Naive B cell (primary cell): ENCODE data around the gene CCDC85C. TPM values are rescaled to one million over a fixed set of nuclear protein-coding genes. Genes with fewer than 3 reads are reported as not detected.

Experiments used
- ATAC-seq, 2 donors: fragments of 150-1000 bp; cut with Tn5 transposase; 2 replicates each; pipeline ENCODE4 v1.10.0; 2021; ENCODE audit warnings: low read depth in 2 of 2, mild to moderate bottlenecking in 2 of 2, moderate library complexity in 2 of 2
- DNase-seq: peaks from one replicate; pipeline ENCODE4 v3.0.0; 2022
- H3K27ac Mint-ChIP-seq, 6 donors: one replicate each; pipeline ENCODE4 v1.8.0; 2020 to 2022; ENCODE audit warnings: mild to moderate bottlenecking in 6 of 6, mixed read lengths in 6 of 6, moderate library complexity in 5 of 6, inconsistent platforms in 2 of 6
- H3K27me3 Mint-ChIP-seq, 3 donors: one replicate each; pipeline ENCODE4 v1.8.0; 2021 to 2022; ENCODE audit warnings: mixed read lengths in 3 of 3, mild to moderate bottlenecking in 1 of 3
- H3K36me3 Mint-ChIP-seq, 2 donors: one replicate each; pipeline ENCODE4 v1.8.0; 2020 to 2022; ENCODE audit warnings: mixed read lengths in 2 of 2, inconsistent platforms in 1 of 2, mild to moderate bottlenecking in 1 of 2
- H3K4me1 Mint-ChIP-seq, 3 donors: one replicate each; pipeline ENCODE4 v1.8.0; 2020 to 2022; ENCODE audit warnings: mixed read lengths in 3 of 3, inconsistent platforms in 1 of 3, mild to moderate bottlenecking in 1 of 3, moderate library complexity in 1 of 3
- H3K4me3 Mint-ChIP-seq, 8 donors: one replicate each; pipeline ENCODE4 v1.8.0; 2020 to 2022; ENCODE audit warnings: mild to moderate bottlenecking in 8 of 8, mixed read lengths in 8 of 8, moderate library complexity in 8 of 8, inconsistent platforms in 2 of 8
- H3K9me3 Mint-ChIP-seq, 7 donors: one replicate each; pipeline ENCODE4 v1.8.0; 2020 to 2022; ENCODE audit warnings: mixed read lengths in 7 of 7, mild to moderate bottlenecking in 5 of 7, inconsistent platforms in 2 of 7, moderate library complexity in 1 of 7
- polyA plus RNA-seq, 6 donors: library from polyadenylated mRNA; unstranded; fragments of 300-500 nt; fragmentation: Illumina TruSeq; gene quantifications; one replicate each; pipeline ENCODE4 v1.2.3, GENCODE V29; 2021; ENCODE audit warnings: low read depth in 6 of 6

CCDC85C gene
- polyA plus RNA-seq = under 1 TPM; 0.05 to 0.28 (median 0.24) TPM

DNA sequence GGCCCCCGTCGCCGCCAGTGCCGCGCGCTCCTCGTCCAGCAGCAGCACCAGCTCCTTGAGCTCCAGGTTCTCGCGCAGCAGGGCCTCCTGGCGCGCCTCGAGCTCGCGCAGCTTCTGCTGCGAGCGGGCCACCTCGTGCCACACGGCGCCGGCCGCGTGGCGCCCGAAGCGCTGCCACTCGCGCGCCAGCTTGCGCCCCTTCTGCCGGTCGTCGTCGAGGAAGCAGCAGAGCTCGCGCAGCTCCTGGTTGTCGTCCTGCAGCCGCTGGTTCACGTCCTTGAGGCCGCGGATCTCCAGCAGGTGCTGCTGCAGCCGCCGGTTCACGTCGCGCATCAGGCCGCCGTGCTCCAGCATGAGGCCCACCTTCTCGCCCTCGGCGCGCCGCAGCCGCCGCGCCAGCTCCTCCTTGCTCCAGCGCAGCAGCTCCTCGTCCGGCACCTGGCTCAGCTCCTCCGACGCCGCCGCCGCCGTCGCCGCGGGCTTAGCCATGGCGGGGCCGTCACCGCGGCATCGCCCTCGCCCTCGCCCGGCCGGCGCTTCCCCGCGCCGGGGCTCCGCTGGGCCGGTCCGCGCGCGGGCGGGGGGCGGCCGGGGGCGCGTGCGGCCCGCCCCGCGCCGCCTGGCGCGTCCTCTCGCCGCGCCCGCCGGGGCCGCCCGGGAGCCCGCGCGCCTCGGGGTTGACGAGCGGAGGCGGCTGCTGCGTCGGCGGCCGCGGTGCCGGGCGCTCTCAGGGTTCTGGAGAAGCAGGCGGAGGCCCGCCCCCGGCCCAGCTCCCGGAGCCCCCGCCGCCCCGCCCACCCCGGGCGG lies at the start of gene CCDC85C:
CCDC85C (minus strand) TSS at position 737 of the 807 bp plus-strand sequence; CDS start at position 489, 248 bp downstream.
- Mint-ChIP-seq H3K36me3 (no peaks in the 10 kb centered on the region), H3K27me3 (peaks cover 0 to 40% (median 4%) of the 10 kb centered on the region in 3 donors), H3K9me3 (no peaks in the 10 kb centered on the region), H3K4me1 (peaks cover 8 to 11% (median 8%) of the 10 kb centered on the region in 3 donors), H3K27ac (peak within 1 kb of the TSS in 3 of 6 donors; percentile 11 to 47 (median 15)), H3K4me3 (peak within 1 kb of the TSS; percentile 81 to 94 (median 92))
- peak; percentile 38 for DNase-seq
- peak; percentile 3 to 6 for ATAC-seq

DNA sequence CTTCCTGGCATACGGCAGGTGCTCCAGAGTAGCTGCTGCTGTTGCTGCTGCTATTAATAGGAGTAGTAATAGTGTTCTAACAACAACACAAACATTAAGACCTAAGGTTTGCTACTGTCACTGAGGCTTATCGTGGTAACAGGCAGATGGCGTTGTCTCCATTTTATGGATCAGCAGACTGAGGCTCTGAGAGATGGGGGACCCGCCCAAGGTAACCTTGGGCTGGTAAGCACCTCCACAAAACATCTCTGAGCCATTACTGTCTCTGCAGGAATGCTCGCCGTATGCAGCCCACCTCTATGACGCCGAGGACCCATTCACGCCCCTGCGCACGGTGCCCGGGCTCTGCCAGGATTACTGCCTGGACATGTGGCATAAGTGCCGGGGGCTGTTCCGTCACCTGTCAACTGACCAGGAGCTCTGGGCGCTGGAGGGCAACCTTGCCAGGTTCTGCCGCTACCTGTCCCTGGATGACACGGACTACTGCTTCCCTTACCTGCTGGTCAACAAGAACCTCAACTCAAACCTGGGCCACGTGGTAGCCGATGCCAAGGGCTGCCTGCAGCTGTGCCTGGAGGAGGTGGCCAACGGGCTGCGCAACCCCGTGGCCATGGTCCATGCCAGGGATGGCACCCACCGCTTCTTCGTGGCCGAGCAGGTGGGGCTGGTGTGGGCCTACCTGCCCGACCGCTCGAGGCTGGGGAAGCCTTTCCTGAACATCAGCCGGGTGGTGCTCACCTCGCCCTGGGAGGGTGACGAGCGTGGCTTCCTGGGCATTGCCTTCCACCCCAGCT lies 48.1 kb upstream of the CCDC85C start:
- peaks cover 0 to 5% (median 0%) of the 10 kb centered on the region in 3 donors for H3K4me1 Mint-ChIP-seq
- H3K27ac Mint-ChIP-seq = no peak overlapping the region
- H3K27me3 Mint-ChIP-seq = peaks cover 42 to 68% (median 64%) of the 10 kb centered on the region in 3 donors
- DNase-seq (no peak), ATAC-seq (no peak)
- H3K9me3 Mint-ChIP-seq = peaks cover 0 to 6% (median 0%) of the 10 kb centered on the region in 7 donors
- H3K36me3 Mint-ChIP-seq = no peaks in the 10 kb centered on the region
- H3K4me3 Mint-ChIP-seq = no peak overlapping the region

DNA sequence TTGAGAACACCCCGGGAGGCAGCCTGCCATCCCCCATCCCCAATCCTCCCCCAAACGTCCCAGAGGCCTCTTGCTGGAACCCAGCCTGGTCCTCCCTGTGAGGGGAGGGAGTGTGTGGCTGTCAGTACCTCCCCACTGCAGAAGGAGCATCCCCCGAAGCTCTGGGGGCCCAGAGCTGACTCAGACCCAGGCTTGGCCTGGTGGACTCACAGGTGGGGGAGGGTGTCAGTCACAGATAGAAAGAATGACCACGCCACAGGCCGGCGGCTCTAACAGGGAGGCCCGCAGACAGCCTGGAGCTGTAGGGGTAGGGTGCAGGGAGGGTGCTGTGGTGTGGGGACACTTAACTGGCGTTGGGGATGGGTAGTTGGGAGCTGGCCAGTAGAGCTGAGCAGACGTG lies 46.2 kb upstream of the CCDC85C start:
- Mint-ChIP-seq H3K4me3 (no peak overlapping the region), H3K4me1 (peaks cover 0 to 5% (median 0%) of the 10 kb centered on the region in 3 donors), H3K9me3 (peaks cover 0 to 6% (median 0%) of the 10 kb centered on the region in 7 donors), H3K27ac (no peak overlapping the region), H3K36me3 (no peaks in the 10 kb centered on the region), H3K27me3 (peaks cover 35 to 67% (median 60%) of the 10 kb centered on the region in 3 donors)
- DNase-seq (no peak), ATAC-seq (no peak)

DNA sequence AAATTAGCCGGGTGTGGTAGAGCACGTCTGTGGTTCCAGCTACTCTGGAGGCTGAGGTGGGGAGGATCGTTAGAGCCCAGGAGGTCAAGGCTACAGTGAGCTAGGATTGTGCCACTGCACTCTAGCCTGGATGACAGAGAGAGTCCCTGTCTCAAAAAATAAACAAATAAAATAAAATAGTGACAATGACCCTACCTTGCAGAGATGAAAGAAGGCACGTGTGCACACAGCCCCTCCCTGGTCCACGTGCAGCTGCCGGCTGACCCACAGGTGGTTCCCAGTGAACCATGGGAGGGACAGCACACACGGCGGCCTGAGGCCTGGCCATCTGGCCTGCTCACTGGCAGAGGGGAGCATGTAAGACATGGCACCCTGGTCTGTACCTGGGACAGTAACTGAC lies 45.6 kb upstream of the CCDC85C start:
- Mint-ChIP-seq H3K27me3 (peaks cover 32 to 64% (median 55%) of the 10 kb centered on the region in 3 donors), H3K9me3 (peaks cover 0 to 6% (median 0%) of the 10 kb centered on the region in 7 donors), H3K4me1 (peaks cover 0 to 5% (median 0%) of the 10 kb centered on the region in 3 donors), H3K36me3 (no peaks in the 10 kb centered on the region), H3K27ac (peak overlapping the region in 2 of 6 donors; percentile 10 to 21), H3K4me3 (no peak overlapping the region)
- DNase-seq (no peak), ATAC-seq (no peak)

DNA sequence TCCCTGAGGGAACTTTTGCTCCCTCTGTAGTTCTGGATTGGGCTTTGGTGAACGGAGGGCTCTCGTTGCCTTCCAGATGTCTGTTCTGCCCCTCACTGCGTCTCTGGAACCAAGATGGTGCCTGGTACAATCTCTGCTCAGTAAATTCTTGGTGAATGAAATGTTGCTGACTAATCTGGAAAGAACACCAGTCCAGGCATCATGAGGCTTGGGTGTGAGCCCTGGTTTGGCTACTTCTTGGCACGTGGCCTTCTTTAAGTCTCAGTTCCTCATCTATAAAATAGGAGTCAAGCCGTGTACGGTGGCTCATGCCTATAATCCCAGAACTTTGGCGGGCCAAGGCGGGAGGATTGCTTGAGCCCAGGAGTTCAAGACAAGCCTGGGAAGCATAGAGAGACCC lies 45.2 kb upstream of the CCDC85C start:
- no peak for DNase-seq
- no peak for ATAC-seq
- Mint-ChIP-seq H3K9me3 (peaks cover 0 to 6% (median 0%) of the 10 kb centered on the region in 7 donors), H3K36me3 (no peaks in the 10 kb centered on the region), H3K27ac (peak overlapping the region in 2 of 6 donors; percentile 10 to 21), H3K4me3 (no peak overlapping the region), H3K4me1 (peaks cover 0 to 6% (median under 1%) of the 10 kb centered on the region in 3 donors), H3K27me3 (peaks cover 28 to 65% (median 55%) of the 10 kb centered on the region in 3 donors)

DNA sequence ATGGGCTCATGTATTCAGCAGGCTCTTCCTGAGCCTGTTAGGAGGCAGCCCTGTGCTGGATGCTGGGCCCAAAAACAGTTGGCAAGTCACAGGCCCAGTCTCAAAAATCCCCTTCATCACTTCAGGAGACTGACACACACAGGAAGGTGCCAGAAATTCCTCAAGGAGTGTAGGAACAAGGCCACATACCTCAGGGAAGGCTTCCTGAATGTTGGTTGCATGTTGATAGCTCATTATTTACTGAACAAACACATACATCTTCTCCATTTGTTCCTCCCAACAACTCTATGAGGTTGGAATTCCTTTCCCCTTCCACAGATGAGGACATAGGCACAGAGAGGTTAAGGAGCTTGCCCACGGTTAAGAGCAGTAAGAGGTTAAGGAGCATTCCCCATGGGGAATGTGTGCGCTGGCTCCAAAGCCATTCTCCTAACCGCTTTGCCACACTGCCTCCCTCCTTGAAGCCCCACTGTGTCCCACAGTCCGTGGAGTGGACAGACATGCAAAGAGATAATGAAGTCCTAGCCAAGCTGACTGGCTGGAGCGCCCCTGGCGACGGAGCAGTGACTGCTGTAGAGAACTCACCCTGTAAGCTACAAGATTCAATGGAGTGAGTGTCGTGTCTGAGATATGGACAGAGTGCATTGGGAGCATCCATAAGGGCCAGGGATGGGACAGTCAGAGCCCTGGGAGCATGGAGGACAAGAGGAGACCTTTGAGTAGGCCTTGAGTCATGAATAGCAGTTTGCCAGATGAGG lies 44.2 kb upstream of the CCDC85C start:
- peaks cover 0 to 9% (median 5%) of the 10 kb centered on the region in 3 donors for H3K4me1 Mint-ChIP-seq
- H3K36me3 Mint-ChIP-seq = no peaks in the 10 kb centered on the region
- no peak for DNase-seq
- no peak overlapping the region for H3K4me3 Mint-ChIP-seq
- H3K27ac Mint-ChIP-seq = no peak overlapping the region
- ATAC-seq = no peak
- peaks cover 0 to 6% (median 0%) of the 10 kb centered on the region in 7 donors for H3K9me3 Mint-ChIP-seq
- peaks cover 36 to 69% (median 61%) of the 10 kb centered on the region in 3 donors for H3K27me3 Mint-ChIP-seq

DNA sequence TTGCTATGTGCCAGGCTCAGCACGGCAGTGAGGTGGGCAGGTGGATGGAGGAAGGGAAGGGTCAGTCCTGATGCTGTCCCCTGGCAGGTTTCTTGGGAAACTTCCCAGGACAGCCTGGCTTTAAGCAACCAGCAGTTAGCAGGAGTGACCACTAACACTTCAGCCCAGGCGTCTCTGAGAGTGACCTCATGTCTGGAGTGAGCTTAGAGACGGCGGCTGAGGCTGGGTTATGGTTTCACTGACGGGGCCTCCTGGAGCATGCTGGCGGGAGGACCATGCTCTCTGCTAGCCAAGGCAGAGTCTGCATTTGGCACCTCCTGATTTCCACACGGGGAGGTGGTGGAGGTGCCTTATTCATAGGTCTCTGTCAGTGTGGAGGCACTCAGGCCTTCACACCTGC lies 43.4 kb upstream of the CCDC85C start:
- no peak overlapping the region for H3K4me3 Mint-ChIP-seq
- ATAC-seq = no peak
- no peak for DNase-seq
- H3K27me3 Mint-ChIP-seq = peaks cover 36 to 71% (median 61%) of the 10 kb centered on the region in 3 donors
- no peak overlapping the region for H3K27ac Mint-ChIP-seq
- H3K4me1 Mint-ChIP-seq = peaks cover 0 to 9% (median 5%) of the 10 kb centered on the region in 3 donors
- H3K9me3 Mint-ChIP-seq = peaks cover 0 to 6% (median 0%) of the 10 kb centered on the region in 7 donors
- H3K36me3 Mint-ChIP-seq = no peaks in the 10 kb centered on the region

DNA sequence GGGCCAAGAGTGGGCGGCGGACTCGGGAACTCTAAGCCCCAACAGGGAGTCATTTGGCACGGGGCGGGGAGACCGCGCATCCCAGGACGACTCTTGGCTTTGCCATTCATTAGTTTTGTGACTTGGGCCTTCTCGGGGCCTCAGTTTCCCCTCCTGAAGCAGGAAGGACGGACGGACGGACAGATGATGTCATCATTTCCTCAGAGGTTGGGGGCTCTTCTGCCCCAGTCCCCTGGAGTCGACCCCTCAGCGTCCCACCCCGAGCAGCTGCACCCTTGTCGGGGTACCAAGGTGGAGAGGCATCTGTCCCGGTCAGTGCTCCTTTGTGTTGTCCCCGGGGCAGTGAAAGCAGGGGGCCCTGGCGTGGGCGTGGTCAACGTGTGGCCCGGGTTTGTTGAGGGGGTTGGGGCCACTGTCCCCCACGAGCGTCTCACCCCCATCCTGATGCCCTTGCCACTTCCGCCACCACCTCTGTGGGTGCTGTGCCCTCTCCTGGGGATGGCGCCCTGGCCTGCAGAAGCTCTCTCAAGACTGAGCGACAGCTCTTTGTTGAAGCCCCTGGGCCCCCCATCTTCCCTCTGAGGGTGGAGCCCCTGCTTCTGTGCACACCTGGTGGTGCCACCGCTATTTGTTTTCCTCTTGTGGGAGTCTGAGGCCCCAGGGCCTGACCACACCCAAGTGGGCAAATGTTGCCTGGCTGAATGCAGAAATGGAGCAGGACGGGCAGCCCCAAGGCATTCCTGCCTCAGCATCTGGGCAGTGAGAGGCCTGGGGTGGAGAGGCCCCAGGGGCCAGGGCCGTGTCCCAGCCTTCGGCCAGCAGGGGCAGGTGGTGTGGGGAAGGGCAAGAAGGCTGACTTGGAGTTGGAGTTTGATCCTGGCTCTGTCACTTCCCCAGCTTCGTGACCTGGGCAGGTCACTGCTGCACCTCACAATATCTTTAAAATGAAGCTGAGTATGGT lies 41.8 kb upstream of the CCDC85C start:
- Mint-ChIP-seq H3K27me3 (peaks cover 26 to 67% (median 50%) of the 10 kb centered on the region in 3 donors), H3K4me3 (peak overlapping the region in 4 of 8 donors; percentile 12 to 53 (median 36)), H3K9me3 (peaks cover 0 to 2% (median 0%) of the 10 kb centered on the region in 7 donors), H3K36me3 (no peaks in the 10 kb centered on the region), H3K4me1 (peaks cover 0 to 5% (median 4%) of the 10 kb centered on the region in 3 donors), H3K27ac (peak overlapping the region in 1 of 6 donors; percentile 88)
- ATAC-seq = no peak
- no peak for DNase-seq

DNA sequence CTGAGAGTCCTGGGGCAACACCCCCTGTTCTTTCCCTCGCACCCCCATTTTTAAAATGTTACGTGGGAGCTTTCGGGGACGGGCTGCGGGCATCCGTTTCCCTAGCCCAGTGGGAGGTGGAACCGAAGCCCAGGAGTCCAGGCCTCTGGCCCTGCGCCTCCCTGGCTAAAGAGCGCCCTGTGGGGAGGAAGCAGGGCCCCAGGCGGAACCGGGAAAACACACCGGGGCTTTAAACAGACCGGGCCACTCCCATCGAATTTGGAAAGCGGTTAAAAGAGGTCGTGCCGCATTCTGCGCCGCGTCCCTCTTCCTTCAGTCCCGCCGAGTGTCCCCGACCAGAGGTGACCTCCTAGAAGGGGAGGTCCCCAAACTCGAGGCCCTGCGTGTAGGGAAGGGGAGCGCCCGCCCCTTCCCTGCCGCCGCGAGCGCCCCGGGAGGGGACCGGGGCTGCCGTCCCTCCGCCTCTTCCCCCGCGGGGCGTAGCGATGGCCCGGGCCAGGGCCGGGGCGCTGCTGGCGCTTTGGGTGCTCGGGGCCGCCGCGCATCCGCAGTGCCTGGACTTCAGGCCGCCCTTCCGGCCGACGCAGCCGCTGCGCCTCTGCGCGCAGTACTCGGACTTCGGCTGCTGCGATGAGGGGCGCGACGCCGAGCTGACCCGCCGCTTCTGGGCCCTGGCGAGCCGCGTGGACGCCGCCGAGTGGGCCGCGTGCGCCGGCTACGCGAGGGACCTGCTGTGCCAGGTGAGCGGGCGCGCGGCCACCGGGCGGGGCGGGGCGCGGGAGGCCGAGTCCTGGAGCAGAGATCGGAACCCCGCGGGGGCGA lies 40.9 kb upstream of the CCDC85C start, which contains the start of gene HHIPL1:
HHIPL1 (plus strand) TSS at position 407 of the 822 bp plus-strand sequence; CDS start at position 486, 79 bp downstream.
- no peak for DNase-seq
- Mint-ChIP-seq H3K27ac (peak within 1 kb of the TSS in 1 of 6 donors; percentile 88), H3K9me3 (peaks cover 0 to 2% (median 0%) of the 10 kb centered on the region in 7 donors), H3K36me3 (no peaks in the 10 kb centered on the region), H3K4me1 (peaks cover 0 to 5% (median 4%) of the 10 kb centered on the region in 3 donors), H3K4me3 (peak within 1 kb of the TSS in 6 of 8 donors; percentile 8 to 80 (median 46)), H3K27me3 (peaks cover 23 to 64% (median 44%) of the 10 kb centered on the region in 3 donors)
- ATAC-seq = no peak

DNA sequence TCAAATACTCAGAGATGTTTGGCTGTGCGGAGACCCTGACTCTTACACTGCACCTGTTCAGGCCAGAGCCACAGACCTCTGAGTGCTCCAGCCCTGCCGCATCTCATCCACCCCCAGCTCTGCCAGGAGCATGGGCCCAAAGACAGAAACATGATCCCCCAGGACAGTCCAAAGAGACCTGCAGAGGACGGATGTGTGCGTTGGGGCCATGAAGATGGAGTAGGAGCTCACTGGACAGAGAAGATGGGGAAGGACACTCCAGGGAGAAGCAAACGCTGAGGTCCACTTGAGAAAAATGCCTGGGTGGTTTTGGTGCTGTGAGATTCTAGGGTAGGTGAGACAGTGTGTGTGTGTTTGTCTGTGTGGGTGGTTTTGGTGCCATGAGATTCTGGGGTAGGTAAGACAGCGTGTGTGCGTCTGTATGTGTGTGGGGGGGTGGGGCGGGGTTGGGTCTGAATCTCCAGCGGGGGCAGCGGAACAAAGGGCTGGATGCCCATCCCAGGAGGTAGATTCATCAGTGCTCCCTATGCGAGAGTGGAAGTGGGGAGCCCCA lies 40.1 kb upstream of the CCDC85C start:
- Mint-ChIP-seq H3K27ac (peak overlapping the region in 1 of 6 donors; percentile 20), H3K9me3 (peaks cover 0 to 2% (median 0%) of the 10 kb centered on the region in 7 donors), H3K27me3 (peaks cover 19 to 59% (median 44%) of the 10 kb centered on the region in 3 donors), H3K4me3 (peak overlapping the region in 6 of 8 donors; percentile 8 to 80 (median 41)), H3K4me1 (peaks cover 0 to 5% (median 4%) of the 10 kb centered on the region in 3 donors), H3K36me3 (no peaks in the 10 kb centered on the region)
- DNase-seq (no peak), ATAC-seq (no peak)

DNA sequence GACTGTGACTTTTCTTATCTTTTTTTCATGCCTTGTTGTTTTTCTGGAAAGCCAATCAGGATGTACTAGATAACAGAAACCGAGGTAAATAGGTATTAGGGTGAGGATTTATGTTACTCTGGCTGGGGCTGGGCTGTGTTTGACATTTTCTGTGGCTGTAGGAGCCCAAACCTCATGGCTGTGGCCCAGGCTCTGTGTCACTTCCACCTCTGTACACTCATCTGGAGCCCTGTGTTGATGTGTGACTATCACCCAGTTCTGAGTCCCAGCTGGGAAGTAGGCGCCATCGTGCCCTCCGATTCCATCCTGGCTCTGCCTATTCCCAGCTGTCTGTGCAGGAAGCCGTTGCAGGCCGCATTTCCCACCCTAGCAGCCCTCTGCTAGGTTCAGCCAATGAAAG lies 39.3 kb upstream of the CCDC85C start:
- Mint-ChIP-seq H3K27ac (no peak overlapping the region), H3K9me3 (peaks cover 0 to 2% (median 0%) of the 10 kb centered on the region in 7 donors), H3K4me1 (peaks cover 0 to 5% (median 4%) of the 10 kb centered on the region in 3 donors), H3K4me3 (no peak overlapping the region), H3K36me3 (no peaks in the 10 kb centered on the region), H3K27me3 (peaks cover 12 to 54% (median 39%) of the 10 kb centered on the region in 3 donors)
- no peak for DNase-seq
- ATAC-seq = no peak
